Fibroblast of lung (primary cell): ENCODE results near the gene C1QTNF4.

Source experiments
- EZH2 ChIP-seq: IDR thresholded peaks from 2 replicates; pipeline ENCODE4 v1.5.1; 2012; ENCODE audit warnings: low read length, control low read depth, mild to moderate bottlenecking; ENCODE audit errors: missing control alignments
- TF ChIP-seq, protein P1 (sequence below), 2 donors: IDR thresholded peaks in 1 of 2; conservative IDR thresholded peaks in 1 of 2; 1 replicate in 1 of 2; 2 replicates in 1 of 2; pipeline ENCODE4 v1.5.1; 2011 to 2012; ENCODE audit warnings: low read length in 2 of 2, control low read depth in 1 of 2, inconsistent platforms in 1 of 2, low read depth in 1 of 2, mild to moderate bottlenecking in 1 of 2

DNA sequence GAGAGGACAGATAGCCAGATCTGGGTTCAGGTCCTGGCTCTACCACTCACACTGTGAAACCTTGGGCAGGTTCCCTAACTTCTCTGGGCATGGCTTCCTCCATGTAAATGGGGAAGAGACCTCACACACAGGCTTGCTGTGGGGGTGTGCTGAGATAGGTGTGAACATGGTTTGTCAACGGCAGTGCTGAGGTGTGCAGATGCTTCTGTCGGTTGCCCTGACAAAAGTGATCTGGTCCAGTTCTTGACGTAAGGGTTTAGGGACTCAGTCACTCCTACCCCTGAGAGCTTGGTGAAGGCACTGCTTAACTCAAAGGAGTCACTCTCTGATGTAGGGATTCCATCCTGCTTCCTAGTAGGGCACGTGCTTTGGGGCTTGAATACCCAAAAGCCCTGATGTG lies 2.0 kb downstream of the C1QTNF4 start:
- TF ChIP-seq, protein P1, sequence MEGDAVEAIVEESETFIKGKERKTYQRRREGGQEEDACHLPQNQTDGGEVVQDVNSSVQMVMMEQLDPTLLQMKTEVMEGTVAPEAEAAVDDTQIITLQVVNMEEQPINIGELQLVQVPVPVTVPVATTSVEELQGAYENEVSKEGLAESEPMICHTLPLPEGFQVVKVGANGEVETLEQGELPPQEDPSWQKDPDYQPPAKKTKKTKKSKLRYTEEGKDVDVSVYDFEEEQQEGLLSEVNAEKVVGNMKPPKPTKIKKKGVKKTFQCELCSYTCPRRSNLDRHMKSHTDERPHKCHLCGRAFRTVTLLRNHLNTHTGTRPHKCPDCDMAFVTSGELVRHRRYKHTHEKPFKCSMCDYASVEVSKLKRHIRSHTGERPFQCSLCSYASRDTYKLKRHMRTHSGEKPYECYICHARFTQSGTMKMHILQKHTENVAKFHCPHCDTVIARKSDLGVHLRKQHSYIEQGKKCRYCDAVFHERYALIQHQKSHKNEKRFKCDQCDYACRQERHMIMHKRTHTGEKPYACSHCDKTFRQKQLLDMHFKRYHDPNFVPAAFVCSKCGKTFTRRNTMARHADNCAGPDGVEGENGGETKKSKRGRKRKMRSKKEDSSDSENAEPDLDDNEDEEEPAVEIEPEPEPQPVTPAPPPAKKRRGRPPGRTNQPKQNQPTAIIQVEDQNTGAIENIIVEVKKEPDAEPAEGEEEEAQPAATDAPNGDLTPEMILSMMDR (conservative IDR thresholded peaks at IDR 0.05 in 1 of 2, IDR thresholded peaks at IDR 0.05 in 1 of 2; ENCODE audit: low read depth in 1 of 2, low read length in 2 of 2): no peak
- peak; percentile 28 for TF ChIP-seq EZH2
